Hematopoietic multipotent progenitor cell treated with erythropoietin and hydrocortisone succinate and interleukin-3 and kit ligand, for 6 days (in vitro differentiated cells): ENCODE results near the gene MYH16.
"Not testable (repeated sequence)": the region's sequence is repeated elsewhere in the genome, so short reads cannot be mapped to it uniquely, and the experiment has no call there.

Experiments
- DNase-seq: peaks from one replicate; pipeline ENCODE4 v3.0.0-alpha.2; 2015

Gene MYH16

GRCh38 chr7:99272476-99273045 is at the start of gene MYH16:
TSS of gene MYH16 (plus strand) at chr7:99272839.
- DNase-seq, result no peak

- peak; percentile 69 for DNase-seq
Observed at GRCh38 chr7:99224263-99224898, 48.3 kb upstream of the MYH16 start.

- DNase-seq, result no peak
Observed at GRCh38 chr7:99224899-99225265, 47.8 kb upstream of the MYH16 start.

- DNase-seq, result no peak
Observed at GRCh38 chr7:99229234-99229633, 43.4 kb upstream of the MYH16 start.

GRCh38 chr7:99232082-99232770 is 40.4 kb upstream of the MYH16 start:
- no peak for DNase-seq

GRCh38 chr7:99232955-99233354 is 39.7 kb upstream of the MYH16 start:
- DNase-seq, result not testable (repeated sequence)

GRCh38 chr7:99234185-99234584 is 38.5 kb upstream of the MYH16 start:
- no peak for DNase-seq

GRCh38 chr7:99235925-99236324 is 36.7 kb upstream of the MYH16 start:
- no peak for DNase-seq

- DNase-seq, result not testable (repeated sequence)
Observed at GRCh38 chr7:99237876-99238275, 34.8 kb upstream of the MYH16 start.

- DNase-seq, result no peak
Observed at GRCh38 chr7:99238558-99239341, 33.9 kb upstream of the MYH16 start.

- no peak for DNase-seq
Observed at GRCh38 chr7:99242682-99243081, 30.0 kb upstream of the MYH16 start.

GRCh38 chr7:99243751-99244337 is 28.8 kb upstream of the MYH16 start:
- DNase-seq, result no peak

GRCh38 chr7:99244939-99245338 is 27.7 kb upstream of the MYH16 start:
- DNase-seq, result no peak

GRCh38 chr7:99248391-99249095 is 24.1 kb upstream of the MYH16 start:
- DNase-seq, result no peak

- DNase-seq, result no peak
Observed at GRCh38 chr7:99249985-99250575, 22.6 kb upstream of the MYH16 start.

- no peak for DNase-seq
Observed at GRCh38 chr7:99252166-99252895, 20.3 kb upstream of the MYH16 start.

- no peak for DNase-seq
Observed at GRCh38 chr7:99253369-99253768, 19.3 kb upstream of the MYH16 start.

GRCh38 chr7:99254390-99254789 is 18.2 kb upstream of the MYH16 start:
- DNase-seq, result no peak

- no peak for DNase-seq
Observed at GRCh38 chr7:99255463-99255862, 17.2 kb upstream of the MYH16 start.

GRCh38 chr7:99257065-99257464 is 15.6 kb upstream of the MYH16 start:
- DNase-seq, result no peak

- no peak for DNase-seq
Observed at GRCh38 chr7:99257675-99258074, 15.0 kb upstream of the MYH16 start.
